Nephron progenitor cell (in vitro differentiated cells): ENCODE data around the gene RERE.

ENCODE experiments used
- DNase-seq: peaks from one replicate; pipeline ENCODE4 v3.0.0; 2021
- H3K27ac Mint-ChIP-seq: 2 replicates; pipeline ENCODE4 v1.8.0; 2021; ENCODE audit warnings: mild to moderate bottlenecking, moderate library complexity, mixed read lengths
- H3K27me3 Mint-ChIP-seq: 2 replicates; pipeline ENCODE4 v1.8.0; 2021; ENCODE audit warnings: mild to moderate bottlenecking, low read depth, mixed read lengths; ENCODE audit not compliant: poor library complexity
- H3K36me3 Mint-ChIP-seq: 2 replicates; pipeline ENCODE4 v1.8.0; 2021; ENCODE audit warnings: low read depth, mixed read lengths
- H3K4me1 Mint-ChIP-seq: 2 replicates; pipeline ENCODE4 v1.8.0; 2021; ENCODE audit warnings: mixed read lengths
- H3K4me3 Mint-ChIP-seq: 2 replicates; pipeline ENCODE4 v1.8.0; 2021; ENCODE audit warnings: mild to moderate bottlenecking, moderate library complexity, mixed read lengths
- H3K9me3 Mint-ChIP-seq: 2 replicates; pipeline ENCODE4 v1.8.0; 2021; ENCODE audit warnings: mild to moderate bottlenecking, moderate library complexity, mixed read lengths
- TF ChIP-seq, protein P1 (sequence below): fragments of 200-600 bp; sonication (generic); IDR thresholded peaks from 2 replicates; pipeline ENCODE4 v1.5.0; 2021; ENCODE audit warnings: antibody characterized with exemption

RERE gene

DNA sequence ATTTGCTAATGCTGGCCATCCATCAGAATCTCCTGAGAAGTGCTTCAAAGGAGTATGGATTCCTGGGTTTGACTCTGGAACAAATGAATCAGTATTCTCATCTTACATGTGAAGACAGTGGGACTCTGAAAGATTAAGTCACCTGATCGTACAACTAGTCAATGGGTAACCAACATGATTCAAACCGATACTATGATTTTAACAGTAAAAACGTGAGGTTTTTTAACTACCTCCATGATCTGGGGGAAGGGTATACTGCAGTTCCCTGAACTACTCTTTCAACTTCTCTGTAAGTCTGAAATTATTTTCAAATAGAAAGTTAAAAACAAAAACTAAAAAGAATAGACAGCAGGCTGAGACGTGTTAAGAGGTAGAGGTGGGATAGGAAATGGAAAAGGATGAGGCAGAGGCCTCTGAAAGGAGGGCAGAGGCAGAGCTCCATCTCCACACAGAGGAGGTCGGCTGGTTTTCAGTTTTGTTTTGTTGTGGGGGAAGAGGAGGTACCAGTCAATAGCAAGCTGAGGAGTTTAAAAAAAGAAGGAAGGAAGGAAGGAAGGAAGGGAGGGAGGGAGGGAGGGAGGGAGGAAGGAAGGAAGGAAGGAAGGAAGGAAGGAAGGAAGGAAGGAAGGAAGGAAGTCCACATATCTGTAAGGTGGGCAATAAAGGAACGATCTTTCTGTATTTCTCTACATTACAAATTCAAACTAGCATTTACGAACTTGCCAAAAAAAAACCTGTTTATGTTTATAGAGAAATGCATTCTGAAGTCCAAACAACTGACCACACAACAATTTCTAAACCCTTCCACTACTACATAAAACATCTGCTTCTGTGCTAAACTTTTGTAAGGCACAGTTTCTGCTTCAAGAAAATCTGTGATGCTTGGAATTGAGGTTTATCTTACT, 213.1 kb downstream of the RERE start:
- H3K36me3 Mint-ChIP-seq = peaks cover 27% of the 10 kb centered on the region
- H3K4me1 Mint-ChIP-seq = peaks cover 38% of the 10 kb centered on the region
- H3K27ac Mint-ChIP-seq = peak overlapping the region; percentile 81
- no peaks in the 10 kb centered on the region for H3K27me3 Mint-ChIP-seq
- TF ChIP-seq, protein P1, sequence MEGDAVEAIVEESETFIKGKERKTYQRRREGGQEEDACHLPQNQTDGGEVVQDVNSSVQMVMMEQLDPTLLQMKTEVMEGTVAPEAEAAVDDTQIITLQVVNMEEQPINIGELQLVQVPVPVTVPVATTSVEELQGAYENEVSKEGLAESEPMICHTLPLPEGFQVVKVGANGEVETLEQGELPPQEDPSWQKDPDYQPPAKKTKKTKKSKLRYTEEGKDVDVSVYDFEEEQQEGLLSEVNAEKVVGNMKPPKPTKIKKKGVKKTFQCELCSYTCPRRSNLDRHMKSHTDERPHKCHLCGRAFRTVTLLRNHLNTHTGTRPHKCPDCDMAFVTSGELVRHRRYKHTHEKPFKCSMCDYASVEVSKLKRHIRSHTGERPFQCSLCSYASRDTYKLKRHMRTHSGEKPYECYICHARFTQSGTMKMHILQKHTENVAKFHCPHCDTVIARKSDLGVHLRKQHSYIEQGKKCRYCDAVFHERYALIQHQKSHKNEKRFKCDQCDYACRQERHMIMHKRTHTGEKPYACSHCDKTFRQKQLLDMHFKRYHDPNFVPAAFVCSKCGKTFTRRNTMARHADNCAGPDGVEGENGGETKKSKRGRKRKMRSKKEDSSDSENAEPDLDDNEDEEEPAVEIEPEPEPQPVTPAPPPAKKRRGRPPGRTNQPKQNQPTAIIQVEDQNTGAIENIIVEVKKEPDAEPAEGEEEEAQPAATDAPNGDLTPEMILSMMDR = no peak
- H3K9me3 Mint-ChIP-seq = peaks cover 5% of the 10 kb centered on the region
- DNase-seq = no peak
- H3K4me3 Mint-ChIP-seq = no peak overlapping the region

DNA sequence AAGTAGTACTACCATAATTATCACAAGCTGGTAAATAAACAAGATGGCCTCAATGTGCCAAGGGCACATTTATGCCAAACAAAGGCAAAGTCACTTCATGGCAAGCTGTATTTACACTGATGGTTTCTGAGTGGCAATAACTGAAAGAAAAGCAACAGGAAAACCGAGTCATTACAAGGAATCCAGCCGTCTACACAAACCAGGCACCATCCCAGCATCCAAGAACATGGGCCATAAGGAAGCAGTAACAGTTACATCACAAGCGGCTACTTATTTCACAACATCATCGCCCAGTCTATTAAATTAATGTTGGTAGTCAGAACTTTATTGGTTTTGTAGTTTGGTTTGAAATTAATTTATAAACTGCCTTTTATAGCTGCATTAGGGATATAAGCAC, 214.2 kb downstream of the RERE start:
- peaks cover 26% of the 10 kb centered on the region for H3K36me3 Mint-ChIP-seq
- peaks cover 5% of the 10 kb centered on the region for H3K9me3 Mint-ChIP-seq
- H3K4me3 Mint-ChIP-seq = no peak overlapping the region
- peaks cover 49% of the 10 kb centered on the region for H3K4me1 Mint-ChIP-seq
- no peak for DNase-seq
- peak overlapping the region; percentile 43 for H3K27ac Mint-ChIP-seq
- TF ChIP-seq, protein P1 = no peak
- no peaks in the 10 kb centered on the region for H3K27me3 Mint-ChIP-seq

DNA sequence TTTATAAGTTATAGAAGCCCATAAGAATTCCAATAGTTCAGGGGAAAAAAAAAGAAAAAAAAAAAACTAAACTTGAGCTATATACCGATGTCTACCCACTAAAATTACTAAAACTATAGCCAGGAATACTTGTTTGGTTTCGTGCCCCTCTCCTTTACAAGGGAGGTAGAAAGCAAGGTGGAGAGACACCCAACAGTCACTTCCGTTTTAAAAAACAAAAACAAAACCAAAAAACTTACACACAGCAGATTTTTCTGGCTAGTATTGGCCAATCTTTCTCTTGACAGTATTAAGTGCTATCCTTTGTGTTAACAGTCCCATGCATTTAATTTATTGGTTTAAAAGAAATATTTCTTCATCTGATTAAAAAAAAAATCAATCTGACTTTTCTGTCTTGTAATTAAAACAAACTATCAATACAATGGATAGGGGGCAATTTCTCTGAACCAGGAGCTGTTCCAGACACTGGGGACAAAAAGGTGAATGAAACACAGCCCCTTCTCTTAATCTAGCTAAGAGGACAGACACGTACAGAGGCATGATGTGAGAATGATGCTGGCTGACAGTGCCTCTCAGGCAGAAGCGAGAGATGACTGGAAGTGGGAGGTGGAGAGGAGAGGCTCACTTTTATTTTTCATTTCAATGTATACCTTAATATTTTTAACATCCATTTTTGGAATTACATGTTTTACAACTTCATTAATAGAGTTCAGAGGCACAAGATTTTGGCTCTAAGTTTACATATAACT, 214.8 kb downstream of the RERE start:
- H3K36me3 Mint-ChIP-seq = peaks cover 26% of the 10 kb centered on the region
- peaks cover 55% of the 10 kb centered on the region for H3K4me1 Mint-ChIP-seq
- H3K27me3 Mint-ChIP-seq = no peaks in the 10 kb centered on the region
- TF ChIP-seq, protein P1 = no peak
- no peak for DNase-seq
- no peak overlapping the region for H3K27ac Mint-ChIP-seq
- H3K9me3 Mint-ChIP-seq = peaks cover 5% of the 10 kb centered on the region
- no peak overlapping the region for H3K4me3 Mint-ChIP-seq

DNA sequence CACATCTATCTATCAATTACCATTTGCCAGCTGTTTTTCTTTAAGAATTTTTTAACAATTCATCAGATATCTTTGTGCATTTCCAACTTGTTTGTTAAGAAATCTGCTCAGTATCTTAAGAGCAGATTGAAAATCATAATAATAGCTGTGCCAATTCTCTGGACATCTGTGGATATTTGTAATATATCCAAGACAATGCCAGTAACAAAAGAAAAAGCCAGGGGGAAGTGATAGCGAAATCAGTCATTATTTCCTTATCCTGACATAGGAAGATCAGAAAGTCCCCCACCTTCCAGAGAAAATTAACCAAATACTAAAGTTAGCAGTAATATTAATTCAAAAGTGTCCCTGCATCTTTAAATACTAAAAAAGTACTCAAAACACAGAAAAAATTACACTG, 217.1 kb downstream of the RERE start:
- Mint-ChIP-seq H3K4me3 (no peak overlapping the region), H3K36me3 (peaks cover 20% of the 10 kb centered on the region), H3K27me3 (no peaks in the 10 kb centered on the region), H3K27ac (peak overlapping the region; percentile 92), H3K4me1 (peaks cover 70% of the 10 kb centered on the region), H3K9me3 (peaks cover 5% of the 10 kb centered on the region)
- TF ChIP-seq, protein P1 = no peak
- DNase-seq = no peak

DNA sequence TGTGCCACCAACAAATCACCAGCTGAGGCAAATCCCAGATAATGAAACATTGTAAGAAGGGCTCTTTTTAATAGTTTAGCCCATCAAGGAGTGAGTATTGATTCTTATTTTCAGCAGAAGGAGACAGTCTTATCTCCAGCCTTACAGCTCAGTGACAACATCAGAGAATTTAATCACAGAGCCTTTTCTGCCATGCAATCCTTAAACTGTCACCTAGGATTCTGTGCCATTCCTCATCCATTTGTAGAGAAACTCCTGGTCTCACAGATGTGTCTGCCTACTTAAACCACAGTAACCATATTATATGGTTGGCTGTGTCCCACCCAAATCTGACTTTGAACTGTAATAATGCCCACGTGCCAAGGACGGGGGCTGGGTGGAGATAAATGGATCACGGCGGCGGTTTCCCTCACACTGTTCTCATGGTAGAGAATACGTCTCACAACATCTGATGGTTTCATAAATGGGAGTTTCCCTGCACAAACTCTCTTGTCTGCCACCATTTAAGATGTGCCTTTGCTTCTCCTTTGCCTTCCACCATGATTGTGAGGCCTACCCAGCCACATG, 217.7 kb downstream of the RERE start:
- Mint-ChIP-seq H3K4me3 (no peak overlapping the region), H3K36me3 (peaks cover 20% of the 10 kb centered on the region), H3K9me3 (peaks cover 5% of the 10 kb centered on the region), H3K4me1 (peaks cover 68% of the 10 kb centered on the region), H3K27me3 (no peaks in the 10 kb centered on the region), H3K27ac (peak overlapping the region; percentile 92)
- DNase-seq = no peak
- TF ChIP-seq, protein P1 = no peak
